HG03196 (cell line): ENCODE data around the gene OLFM2.
"Not testable (repeated sequence)": the region's sequence is repeated elsewhere in the genome, so short reads cannot be mapped to it uniquely, and the experiment has no call there.

ENCODE experiments used
- ATAC-seq: cut with Tn5 transposase; IDR thresholded peaks from one replicate; pipeline ENCODE4 v1.9.1; 2021; ENCODE audit not compliant: unreplicated experiment

OLFM2 gene

GRCh38 chr19:9836021-9836420 lies 100.3 kb downstream of the OLFM2 start:
- no peak for ATAC-seq

- peak; percentile 14 for ATAC-seq
Measured at GRCh38 chr19:9835507-9835949, 100.8 kb downstream of the OLFM2 start.

- ATAC-seq: peak; percentile 92
Measured at GRCh38 chr19:9834726-9835506, 101.4 kb downstream of the OLFM2 start, which contains the start of gene PIN1. Gene PIN1 (plus strand): TSS chr19:9835318. CDS start chr19:9835345, 27 bp downstream.

GRCh38 chr19:9834307-9834725 lies 102.0 kb downstream of the OLFM2 start:
- ATAC-seq: no peak

- no peak for ATAC-seq
Measured at GRCh38 chr19:9828551-9829063, 107.7 kb downstream of the OLFM2 start.

GRCh38 chr19:9827289-9828238 lies 108.8 kb downstream of the OLFM2 start, which contains the start of gene UBL5:
Gene UBL5 (plus strand): TSS chr19:9827918. CDS start chr19:9828338, 420 bp downstream.
- peak; percentile 93 for ATAC-seq

GRCh38 chr19:9823816-9824215 lies 112.5 kb downstream of the OLFM2 start:
- no peak for ATAC-seq

GRCh38 chr19:9820034-9820433 lies 116.3 kb downstream of the OLFM2 start:
- not testable (repeated sequence) for ATAC-seq

- no peak for ATAC-seq
Measured at GRCh38 chr19:9819596-9819909, 116.8 kb downstream of the OLFM2 start.

- peak; percentile 85 for ATAC-seq
Measured at GRCh38 chr19:9818734-9819595, 117.3 kb downstream of the OLFM2 start, which contains the start of gene FBXL12. Gene FBXL12 (minus strand): TSS chr19:9819079. CDS start chr19:9818813, 266 bp downstream.

- peak; percentile 0 for ATAC-seq
Measured at GRCh38 chr19:9818175-9818733, 118.1 kb downstream of the OLFM2 start.

- no peak for ATAC-seq
Measured at GRCh38 chr19:9811139-9811538, 125.2 kb downstream of the OLFM2 start.

GRCh38 chr19:9808855-9809824 lies 127.2 kb downstream of the OLFM2 start:
- ATAC-seq: no peak

GRCh38 chr19:9806803-9807202 lies 129.5 kb downstream of the OLFM2 start:
- ATAC-seq: no peak
